Effector memory CD4-positive, alpha-beta T cell (primary cell): ENCODE measurements around the gene ARHGAP9.
A peak's percentile ranks its signal among the peaks of the same experiment; 100 is the strongest.

Experiments
- DNase-seq, 3 donors: peaks; one replicate each; pipeline ENCODE4 v3.0.0-alpha.2; 2020
- H3K27ac ChIP-seq: 2 replicates; pipeline ENCODE4 v1.7.0; 2013; ENCODE audit warnings: mild to moderate bottlenecking, low read length, moderate library complexity; ENCODE audit not compliant: insufficient read depth, poor library complexity, severe bottlenecking
- H3K27me3 ChIP-seq: replicated peaks from 2 replicates; pipeline ENCODE4 v1.7.0; 2013; ENCODE audit warnings: mild to moderate bottlenecking, low read length; ENCODE audit not compliant: insufficient read depth, control insufficient read depth, poor library complexity, severe bottlenecking
- H3K36me3 ChIP-seq: 2 replicates; pipeline ENCODE4 v1.7.0; 2013; ENCODE audit warnings: mild to moderate bottlenecking, low read length, moderate library complexity; ENCODE audit not compliant: control insufficient read depth, insufficient read depth
- H3K4me1 ChIP-seq: 2 replicates; pipeline ENCODE4 v1.7.0; 2013; ENCODE audit warnings: low read length, mild to moderate bottlenecking; ENCODE audit not compliant: control insufficient read depth, insufficient read depth, poor library complexity, severe bottlenecking
- H3K4me3 ChIP-seq: 2 replicates; pipeline ENCODE4 v1.7.0; 2013; ENCODE audit warnings: low read length, low read depth, mild to moderate bottlenecking; ENCODE audit not compliant: insufficient read depth, poor library complexity, severe bottlenecking
- H3K9me3 ChIP-seq: 2 replicates; pipeline ENCODE4 v1.7.0; 2013; ENCODE audit warnings: mild to moderate bottlenecking, low read length, moderate library complexity; ENCODE audit not compliant: control insufficient read depth

Gene ARHGAP9

GRCh38 chr12:57439762-57440266 is 39.9 kb downstream of the ARHGAP9 start:
- Histone ChIP-seq H3K27me3 (no peaks in the 10 kb centered on the region), H3K27ac (no peak overlapping the region), H3K36me3 (no peaks in the 10 kb centered on the region), H3K4me3 (no peak overlapping the region), H3K9me3 (no peaks in the 10 kb centered on the region), H3K4me1 (no peaks in the 10 kb centered on the region)
- DNase-seq: no peak

- Histone ChIP-seq H3K9me3 (no peaks in the 10 kb centered on the region), H3K4me1 (no peaks in the 10 kb centered on the region), H3K36me3 (no peaks in the 10 kb centered on the region), H3K27me3 (no peaks in the 10 kb centered on the region), H3K4me3 (no peak overlapping the region), H3K27ac (no peak overlapping the region)
- DNase-seq: no peak
Observed at GRCh38 chr12:57438400-57438799, 41.3 kb downstream of the ARHGAP9 start.

GRCh38 chr12:57435293-57435692 is 44.4 kb downstream of the ARHGAP9 start:
- no peak for DNase-seq
- Histone ChIP-seq H3K9me3 (no peaks in the 10 kb centered on the region), H3K4me1 (peaks cover 4% of the 10 kb centered on the region), H3K4me3 (no peak overlapping the region), H3K27me3 (no peaks in the 10 kb centered on the region), H3K27ac (no peak overlapping the region), H3K36me3 (no peaks in the 10 kb centered on the region)

- H3K4me1 ChIP-seq: peaks cover 8% of the 10 kb centered on the region
- H3K4me3 ChIP-seq: no peak within 1 kb of the TSS
- H3K36me3 ChIP-seq: no peaks in the 10 kb centered on the region
- no peak for DNase-seq
- no peaks in the 10 kb centered on the region for H3K9me3 ChIP-seq
- H3K27ac ChIP-seq: no peak within 1 kb of the TSS
- H3K27me3 ChIP-seq: no peaks in the 10 kb centered on the region
Observed at GRCh38 chr12:57434517-57435223, 45.0 kb downstream of the ARHGAP9 start, which contains the start of gene INHBC. INHBC (plus strand) TSS chr12:57434784; CDS start chr12:57434887, 103 bp downstream.

GRCh38 chr12:57433370-57433769 is 46.3 kb downstream of the ARHGAP9 start:
- H3K4me3 ChIP-seq: no peak overlapping the region
- H3K36me3 ChIP-seq: no peaks in the 10 kb centered on the region

GRCh38 chr12:57431654-57432188 is 47.9 kb downstream of the ARHGAP9 start:
- Histone ChIP-seq H3K9me3 (no peaks in the 10 kb centered on the region), H3K27ac (peak overlapping the region; percentile 84), H3K4me3 (peak overlapping the region; percentile 45), H3K27me3 (no peaks in the 10 kb centered on the region), H3K4me1 (peaks cover 13% of the 10 kb centered on the region), H3K36me3 (no peaks in the 10 kb centered on the region)
- no peak for DNase-seq

More at GRCh38 chr12:57433370-57433769, 46.3 kb downstream of the ARHGAP9 start:
- Histone ChIP-seq H3K27ac (no peak overlapping the region), H3K4me1 (peaks cover 13% of the 10 kb centered on the region), H3K27me3 (no peaks in the 10 kb centered on the region), H3K9me3 (no peaks in the 10 kb centered on the region)
- DNase-seq: no peak

- peak; percentile 88 to 92 (median 92) for DNase-seq
- Histone ChIP-seq H3K4me1 (peaks cover 13% of the 10 kb centered on the region), H3K27me3 (no peaks in the 10 kb centered on the region), H3K4me3 (peak within 1 kb of the TSS; percentile 50), H3K36me3 (no peaks in the 10 kb centered on the region), H3K9me3 (no peaks in the 10 kb centered on the region), H3K27ac (peak within 1 kb of the TSS; percentile 84)
Observed at GRCh38 chr12:57430931-57431566, 48.6 kb downstream of the ARHGAP9 start, which contains the start of gene R3HDM2. R3HDM2 (minus strand) TSS chr12:57431043; CDS start chr12:57310428, 120,615 bp downstream.

- H3K27me3 ChIP-seq: no peaks in the 10 kb centered on the region
Observed at GRCh38 chr12:57430112-57430930, 49.3 kb downstream of the ARHGAP9 start.

GRCh38 chr12:57429473-57430111 is 50.1 kb downstream of the ARHGAP9 start:
- Histone ChIP-seq H3K27ac (peak overlapping the region; percentile 84), H3K9me3 (no peaks in the 10 kb centered on the region), H3K4me1 (peaks cover 13% of the 10 kb centered on the region), H3K36me3 (no peaks in the 10 kb centered on the region), H3K27me3 (no peaks in the 10 kb centered on the region), H3K4me3 (peak overlapping the region; percentile 50)
- no peak for DNase-seq

More at GRCh38 chr12:57430112-57430930, 49.3 kb downstream of the ARHGAP9 start:
- DNase-seq: peak in 1 of 3 donors; percentile 23
- H3K9me3 ChIP-seq: no peaks in the 10 kb centered on the region
- H3K4me1 ChIP-seq: peaks cover 13% of the 10 kb centered on the region
- no peaks in the 10 kb centered on the region for H3K36me3 ChIP-seq
- H3K4me3 ChIP-seq: peak overlapping the region; percentile 50
- peak overlapping the region; percentile 84 for H3K27ac ChIP-seq
